ENCODE data around the gene GRIK4.

DNA sequence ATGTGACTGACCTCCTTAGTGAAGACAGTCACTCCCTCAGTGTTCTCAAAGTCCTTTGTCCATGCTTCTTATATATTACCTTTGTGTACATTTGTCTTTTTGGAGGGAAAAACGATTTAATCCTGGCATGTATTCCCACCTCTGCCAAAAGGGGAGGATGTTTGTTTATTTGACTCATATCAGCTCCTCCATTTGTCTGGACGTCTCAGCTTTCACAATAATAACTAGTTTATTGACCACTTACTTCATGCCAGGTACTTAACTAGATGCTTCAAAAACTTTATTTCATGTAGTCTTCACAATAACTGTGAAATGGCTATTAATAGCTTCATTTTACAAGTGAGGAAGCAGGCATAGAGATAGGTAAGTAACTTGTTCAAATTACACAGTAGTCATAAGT lies 517.6 kb downstream of the GRIK4 start:
- TF ChIP-seq CBX5 (IDR thresholded peaks at IDR 0.05; ENCODE audit: borderline replicate concordance, low read depth) (no peak), RCOR1 (IDR thresholded peaks at IDR 0.05; ENCODE audit: borderline replicate concordance in 1 of 2, low read depth in 2 of 2, low read length in 2 of 2) (no peak), FOXM1 (IDR thresholded peaks at IDR 0.05; ENCODE audit: low read depth) (no peak), FOXM1 (CRISPR knock-in tag; IDR thresholded peaks at IDR 0.05; ENCODE audit: low read depth) (no peak), CC2D1A (IDR thresholded peaks at IDR 0.05) (no peak), SMAD3 (CRISPR knock-in tag; conservative IDR thresholded peaks at IDR 0.05) (no peak), MTF1 (CRISPR knock-in tag; IDR thresholded peaks at IDR 0.05; ENCODE audit: borderline replicate concordance) (no peak), ZKSCAN8 (CRISPR knock-in tag; IDR thresholded peaks at IDR 0.05) (no peak), ADNP (tag; IDR thresholded peaks at IDR 0.05) (no peak), POLR2A (conservative IDR thresholded peaks at IDR 0.05) (no peak), RAD21 (CRISPR knock-in tag; conservative IDR thresholded peaks at IDR 0.05 in 1 of 2, IDR thresholded peaks at IDR 0.05 in 1 of 2) (no peak)
- TF ChIP-seq, protein P1, sequence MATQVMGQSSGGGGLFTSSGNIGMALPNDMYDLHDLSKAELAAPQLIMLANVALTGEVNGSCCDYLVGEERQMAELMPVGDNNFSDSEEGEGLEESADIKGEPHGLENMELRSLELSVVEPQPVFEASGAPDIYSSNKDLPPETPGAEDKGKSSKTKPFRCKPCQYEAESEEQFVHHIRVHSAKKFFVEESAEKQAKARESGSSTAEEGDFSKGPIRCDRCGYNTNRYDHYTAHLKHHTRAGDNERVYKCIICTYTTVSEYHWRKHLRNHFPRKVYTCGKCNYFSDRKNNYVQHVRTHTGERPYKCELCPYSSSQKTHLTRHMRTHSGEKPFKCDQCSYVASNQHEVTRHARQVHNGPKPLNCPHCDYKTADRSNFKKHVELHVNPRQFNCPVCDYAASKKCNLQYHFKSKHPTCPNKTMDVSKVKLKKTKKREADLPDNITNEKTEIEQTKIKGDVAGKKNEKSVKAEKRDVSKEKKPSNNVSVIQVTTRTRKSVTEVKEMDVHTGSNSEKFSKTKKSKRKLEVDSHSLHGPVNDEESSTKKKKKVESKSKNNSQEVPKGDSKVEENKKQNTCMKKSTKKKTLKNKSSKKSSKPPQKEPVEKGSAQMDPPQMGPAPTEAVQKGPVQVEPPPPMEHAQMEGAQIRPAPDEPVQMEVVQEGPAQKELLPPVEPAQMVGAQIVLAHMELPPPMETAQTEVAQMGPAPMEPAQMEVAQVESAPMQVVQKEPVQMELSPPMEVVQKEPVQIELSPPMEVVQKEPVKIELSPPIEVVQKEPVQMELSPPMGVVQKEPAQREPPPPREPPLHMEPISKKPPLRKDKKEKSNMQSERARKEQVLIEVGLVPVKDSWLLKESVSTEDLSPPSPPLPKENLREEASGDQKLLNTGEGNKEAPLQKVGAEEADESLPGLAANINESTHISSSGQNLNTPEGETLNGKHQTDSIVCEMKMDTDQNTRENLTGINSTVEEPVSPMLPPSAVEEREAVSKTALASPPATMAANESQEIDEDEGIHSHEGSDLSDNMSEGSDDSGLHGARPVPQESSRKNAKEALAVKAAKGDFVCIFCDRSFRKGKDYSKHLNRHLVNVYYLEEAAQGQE (IDR thresholded peaks at IDR 0.05; ENCODE audit: borderline replicate concordance): no peak
- TF ChIP-seq, protein P1 (CRISPR knock-in tag; IDR thresholded peaks at IDR 0.05; ENCODE audit: low read depth): no peak
- TF ChIP-seq, protein P2, sequence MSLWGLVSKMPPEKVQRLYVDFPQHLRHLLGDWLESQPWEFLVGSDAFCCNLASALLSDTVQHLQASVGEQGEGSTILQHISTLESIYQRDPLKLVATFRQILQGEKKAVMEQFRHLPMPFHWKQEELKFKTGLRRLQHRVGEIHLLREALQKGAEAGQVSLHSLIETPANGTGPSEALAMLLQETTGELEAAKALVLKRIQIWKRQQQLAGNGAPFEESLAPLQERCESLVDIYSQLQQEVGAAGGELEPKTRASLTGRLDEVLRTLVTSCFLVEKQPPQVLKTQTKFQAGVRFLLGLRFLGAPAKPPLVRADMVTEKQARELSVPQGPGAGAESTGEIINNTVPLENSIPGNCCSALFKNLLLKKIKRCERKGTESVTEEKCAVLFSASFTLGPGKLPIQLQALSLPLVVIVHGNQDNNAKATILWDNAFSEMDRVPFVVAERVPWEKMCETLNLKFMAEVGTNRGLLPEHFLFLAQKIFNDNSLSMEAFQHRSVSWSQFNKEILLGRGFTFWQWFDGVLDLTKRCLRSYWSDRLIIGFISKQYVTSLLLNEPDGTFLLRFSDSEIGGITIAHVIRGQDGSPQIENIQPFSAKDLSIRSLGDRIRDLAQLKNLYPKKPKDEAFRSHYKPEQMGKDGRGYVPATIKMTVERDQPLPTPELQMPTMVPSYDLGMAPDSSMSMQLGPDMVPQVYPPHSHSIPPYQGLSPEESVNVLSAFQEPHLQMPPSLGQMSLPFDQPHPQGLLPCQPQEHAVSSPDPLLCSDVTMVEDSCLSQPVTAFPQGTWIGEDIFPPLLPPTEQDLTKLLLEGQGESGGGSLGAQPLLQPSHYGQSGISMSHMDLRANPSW (CRISPR knock-in tag; IDR thresholded peaks at IDR 0.05): no peak

All from K562 (cell line).